ENCODE measurements around the gene ATXN7L1. TPM values are rescaled to one million over a fixed set of nuclear protein-coding genes. Genes with fewer than 3 reads are reported as not detected.

Gene ATXN7L1
- total and polyA plus RNA-seq, 2 of the 13 experiments (the other 11 are each of a cell fraction or from before 2014, with no cell fraction given), result 4.1 to 7.8 TPM

DNA sequence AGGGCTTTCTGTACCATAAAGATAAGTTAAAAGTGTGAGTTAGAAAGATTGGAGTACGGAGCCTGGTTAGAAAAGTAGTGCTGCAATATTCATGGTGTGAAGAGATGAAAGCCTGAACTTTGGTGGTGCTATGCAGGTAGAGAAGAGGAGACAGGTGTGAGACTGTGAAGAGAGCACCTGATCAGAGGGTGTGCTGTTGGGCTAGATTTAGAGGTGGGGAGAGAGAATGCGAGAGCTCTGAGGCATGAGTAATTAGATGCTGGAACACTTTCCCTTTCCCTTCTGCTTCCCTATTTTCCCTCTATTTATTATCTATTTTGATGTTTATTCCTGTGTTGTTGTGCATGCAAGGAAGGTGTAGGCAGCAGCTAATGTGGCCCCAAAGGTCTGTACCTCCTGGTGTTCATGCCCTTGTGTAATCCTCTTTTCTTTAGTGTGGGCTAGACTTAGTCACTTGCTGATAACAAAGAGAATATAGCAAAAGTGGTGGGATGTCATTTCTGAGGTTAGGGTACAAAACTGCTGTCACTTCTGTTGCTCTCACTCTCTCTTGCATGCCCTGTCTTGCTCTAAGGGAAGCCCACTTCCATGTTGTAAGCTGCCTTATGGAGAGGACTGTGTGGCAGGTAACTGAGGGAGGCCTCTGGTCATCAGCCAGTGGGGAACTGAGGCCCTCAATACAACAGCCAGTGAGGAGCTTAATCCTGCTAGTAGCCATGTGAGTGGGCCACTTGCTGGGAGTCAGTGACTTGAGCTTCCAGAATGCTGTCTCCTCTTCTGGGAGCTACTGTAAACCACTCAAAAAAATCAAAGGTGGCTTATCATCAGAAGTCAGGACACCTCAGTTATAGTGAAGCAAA is 2.6 kb upstream of the ATXN7L1 start:
- no peak overlapping the region for H3K27ac ChIP-seq (ENCODE audit: extremely low read length, insufficient read depth, low read length)
- H3K9me3 ChIP-seq (ENCODE audit: low read length), result no peaks in the 10 kb centered on the region
- ATAC-seq (no peak), DNase-seq (ENCODE audit: low spot score) (no peak), FAIRE-seq (no peak)
- peak overlapping the region; percentile 8 to 83 (median 70); a peak in 5 of 6 replicates for H3K4me3 ChIP-seq (replicated peaks in 1 of 3; ENCODE audit: insufficient read depth in 1 of 3, low read depth in 2 of 3, low read length in 3 of 3)
- no peaks in the 10 kb centered on the region; a peak in 1 of 5 replicates for H3K27me3 ChIP-seq (ENCODE audit: control insufficient read depth in 1 of 2, insufficient read depth in 2 of 2, low read length in 2 of 2)
- ChIA-PET POLR2A (interaction anchor here (1.6 kb wide), 1 partner anchor 18 kb away, joined by 5 read pairs; no protein-coding TSS in a partner anchor), CTCF (ENCODE audit: low intra/inter-chr PET ratio, low total read pairs) (no interaction called here)
- H3K4me2 ChIP-seq (ENCODE audit: low read depth, low read length), result peak overlapping the region; percentile 95
- H3K9ac ChIP-seq (ENCODE audit: insufficient read depth, low read depth, low read length), result no peak overlapping the region
- H2AFZ ChIP-seq (ENCODE audit: low read length), result no peak overlapping the region
- 88% methylated on average over 2 of the region's 2 CpGs for WGBS (ENCODE audit: low lambda C conversion rate)
- H3K36me3 ChIP-seq (replicated peaks in 1 of 2; ENCODE audit: control insufficient read depth in 1 of 2, insufficient read depth in 2 of 2, low read length in 2 of 2), result no peaks in the 10 kb centered on the region
- intact Hi-C loops (cut with micrococcal nuclease; ENCODE audit: unreplicated experiment) (loop anchor here (5.0 kb wide), 1 partner anchor 63 kb away; no protein-coding TSS in a partner anchor), in situ Hi-C loops (cut with HindIII; ENCODE audit: extremely low pct_ligation_motif_present, low pct_unique_long_range_greater_than_20kb) (loop anchor here (5.0 kb wide), 1 partner anchor 117 kb away; no protein-coding TSS in a partner anchor)
- TF ChIP-seq SUZ12 (IDR thresholded peaks at IDR 0.05; ENCODE audit: low read depth, low read length), result no peak
- peak; percentile 65 for TF ChIP-seq ZNF543 (CRISPR knock-in tag; IDR thresholded peaks at IDR 0.05)
- peaks cover 67% of the 10 kb centered on the region for H3K79me2 ChIP-seq (ENCODE audit: insufficient read depth, low read length)
- H4K20me1 ChIP-seq (ENCODE audit: insufficient read depth, low read length), result no peaks in the 10 kb centered on the region; the same call in 1 of the 2 replicates
- peaks cover 55% of the 10 kb centered on the region for H3K4me1 ChIP-seq (ENCODE audit: insufficient read depth, low read length)
- no TSS peak for BruUV-seq (replicated peaks)

DNA sequence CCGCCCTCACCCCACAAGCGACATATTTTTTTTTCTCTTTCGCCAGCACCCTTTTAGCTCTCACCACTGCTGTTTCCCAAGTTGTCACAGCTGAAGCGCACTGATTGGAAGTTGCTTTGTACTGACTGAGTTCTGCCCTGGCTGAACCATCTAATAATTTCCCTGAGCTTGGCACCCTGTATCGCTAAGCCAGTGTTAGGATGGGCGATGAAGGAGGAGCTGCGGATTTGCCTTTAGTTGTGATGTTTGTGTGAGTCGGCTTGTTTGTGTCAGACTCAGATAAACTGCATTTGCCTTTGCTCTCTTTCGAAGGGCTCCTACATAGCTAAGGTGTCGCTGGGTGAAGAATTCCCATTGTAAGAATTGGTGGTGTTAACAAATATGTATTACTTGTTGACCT is 1.3 kb upstream of the ATXN7L1 start:
- Histone ChIP-seq H3K9me3 (ENCODE audit: low read length) (no peaks in the 10 kb centered on the region), H3K36me3 (replicated peaks in 1 of 2; ENCODE audit: control insufficient read depth in 1 of 2, insufficient read depth in 2 of 2, low read length in 2 of 2) (no peaks in the 10 kb centered on the region), H3K27me3 (ENCODE audit: control insufficient read depth in 1 of 2, insufficient read depth in 2 of 2, low read length in 2 of 2) (no peaks in the 10 kb centered on the region; a peak in 1 of 5 replicates), H2AFZ (ENCODE audit: low read length) (no peak overlapping the region), H3K27ac (ENCODE audit: extremely low read length, insufficient read depth, low read length) (peak overlapping the region; percentile 85), H3K4me1 (ENCODE audit: insufficient read depth, low read length) (peaks cover 55% of the 10 kb centered on the region), H3K9ac (ENCODE audit: insufficient read depth, low read depth, low read length) (peak overlapping the region; percentile 76), H3K4me3 (replicated peaks in 1 of 3; ENCODE audit: insufficient read depth in 1 of 3, low read depth in 2 of 3, low read length in 3 of 3) (peak overlapping the region; percentile 70 to 83 (median 78)), H3K79me2 (ENCODE audit: insufficient read depth, low read length) (peaks cover 57% of the 10 kb centered on the region), H3K4me2 (ENCODE audit: low read depth, low read length) (peak overlapping the region; percentile 95), H4K20me1 (ENCODE audit: insufficient read depth, low read length) (no peaks in the 10 kb centered on the region; the same call in 1 of the 2 replicates)
- no peak for FAIRE-seq
- no peak for DNase-seq (ENCODE audit: low spot score)
- no peak for TF ChIP-seq AGO1 (IDR thresholded peaks at IDR 0.05; ENCODE audit: low read depth, low read length, poor library complexity, severe bottlenecking)
- TF ChIP-seq SAP130 (CRISPR knock-in tag; IDR thresholded peaks at IDR 0.05; ENCODE audit: low read depth), result 0 out of 2 replicates have a peak, but pooled peaks have one; percentile 5
- 0 out of 2 replicates have a peak, but pooled peaks have one; percentile 6 for TF ChIP-seq KAT7 (CRISPR knock-in tag; IDR thresholded peaks at IDR 0.05; ENCODE audit: borderline replicate concordance)
- CTCF ChIA-PET (ENCODE audit: low intra/inter-chr PET ratio, low total read pairs), result no interaction called here
- in situ Hi-C loops (cut with HindIII; ENCODE audit: extremely low pct_ligation_motif_present, low pct_unique_long_range_greater_than_20kb), result loop anchor here (5.0 kb wide), 1 partner anchor 115 kb away; no protein-coding TSS in a partner anchor
- intact Hi-C loops (cut with micrococcal nuclease; ENCODE audit: unreplicated experiment), result loop anchor here (1.0 to 5.0 kb wide), 5 partner anchors 65 to 225 kb away; no protein-coding TSS in a partner anchor
- POLR2A ChIA-PET, result interaction anchor here (0.8 to 1.6 kb wide), 7 partner anchors 10 to 864 kb away, joined by 3 to 5 read pairs (median 3); partner anchors contain the start of gene RINT1
- BruUV-seq (replicated peaks), result no TSS peak
- peak; percentile 13 for ATAC-seq
- 8% methylated on average over 10 of the region's 10 CpGs for WGBS (ENCODE audit: low lambda C conversion rate)
